Esophagus squamous epithelium (tissue), 4 donors: ENCODE data around the gene SLC16A11.

ENCODE experiments used
- POLR2A ChIP-seq, 4 donors: fragments of 450-650 bp; IDR thresholded peaks; one replicate each; pipeline ENCODE4 v1.6.1; 2017; ENCODE audit warnings: antibody characterized with exemption in 4 of 4, mild to moderate bottlenecking in 4 of 4, moderate library complexity in 3 of 4
- TF ChIP-seq, protein P1 (sequence below), 6 experiments: fragments of 450-650 bp in 4 of 6; fragments of 200-600 bp in 2 of 6; sonication (generic) in 2 of 6; IDR thresholded peaks; one replicate each; pipeline ENCODE4 v1.5.1; 2016 to 2019; ENCODE audit warnings: antibody characterized with exemption in 6 of 6, mild to moderate bottlenecking in 4 of 6, moderate library complexity in 4 of 6

DNA sequence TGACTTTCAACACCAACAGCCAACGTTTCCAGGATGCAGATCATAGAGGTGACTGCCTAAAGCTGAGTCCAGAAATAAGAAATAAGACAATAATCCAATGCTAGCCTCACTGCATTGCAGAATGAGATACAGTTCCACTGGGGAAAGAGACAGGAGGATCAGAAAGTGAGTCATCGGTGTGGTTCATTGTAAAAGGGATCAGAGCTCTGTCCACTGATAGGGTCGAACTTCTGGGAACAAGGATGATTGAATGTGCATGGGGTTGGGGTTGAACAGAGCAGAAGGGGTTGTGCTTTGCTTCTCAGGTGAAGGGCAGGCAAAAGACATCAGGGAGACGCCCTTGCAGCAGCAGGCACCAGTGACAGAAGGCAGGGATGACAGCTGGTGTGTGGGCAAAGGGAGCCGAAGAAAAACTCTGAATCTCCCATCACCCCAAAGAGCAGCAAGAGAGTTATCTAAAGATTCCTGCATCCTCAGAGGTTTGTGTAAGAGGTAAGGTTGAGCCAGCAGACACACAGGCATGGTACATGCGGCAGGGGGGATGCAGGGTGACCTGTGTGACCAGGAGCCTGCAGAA is 19.7 kb upstream of the SLC16A11 start:
- TF ChIP-seq, protein P1, sequence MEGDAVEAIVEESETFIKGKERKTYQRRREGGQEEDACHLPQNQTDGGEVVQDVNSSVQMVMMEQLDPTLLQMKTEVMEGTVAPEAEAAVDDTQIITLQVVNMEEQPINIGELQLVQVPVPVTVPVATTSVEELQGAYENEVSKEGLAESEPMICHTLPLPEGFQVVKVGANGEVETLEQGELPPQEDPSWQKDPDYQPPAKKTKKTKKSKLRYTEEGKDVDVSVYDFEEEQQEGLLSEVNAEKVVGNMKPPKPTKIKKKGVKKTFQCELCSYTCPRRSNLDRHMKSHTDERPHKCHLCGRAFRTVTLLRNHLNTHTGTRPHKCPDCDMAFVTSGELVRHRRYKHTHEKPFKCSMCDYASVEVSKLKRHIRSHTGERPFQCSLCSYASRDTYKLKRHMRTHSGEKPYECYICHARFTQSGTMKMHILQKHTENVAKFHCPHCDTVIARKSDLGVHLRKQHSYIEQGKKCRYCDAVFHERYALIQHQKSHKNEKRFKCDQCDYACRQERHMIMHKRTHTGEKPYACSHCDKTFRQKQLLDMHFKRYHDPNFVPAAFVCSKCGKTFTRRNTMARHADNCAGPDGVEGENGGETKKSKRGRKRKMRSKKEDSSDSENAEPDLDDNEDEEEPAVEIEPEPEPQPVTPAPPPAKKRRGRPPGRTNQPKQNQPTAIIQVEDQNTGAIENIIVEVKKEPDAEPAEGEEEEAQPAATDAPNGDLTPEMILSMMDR (IDR thresholded peaks at IDR 0.05): no peak
- TF ChIP-seq POLR2A (IDR thresholded peaks at IDR 0.05): no peak
